Prostate gland (tissue), 2 donors: ENCODE measurements around the gene YRDC. TPM values are rescaled to one million over a fixed set of nuclear protein-coding genes. Genes with fewer than 3 reads are reported as not detected.

Experiments used
- DNase-seq: peaks from one replicate; pipeline ENCODE4 v3.0.0-alpha.2; 2019; ENCODE audit warnings: low spot score
- H3K27ac ChIP-seq, 2 donors: fragments of 200-600 bp; sonication (generic); 2 replicates each; pipeline ENCODE4 v1.5.1; 2017 to 2019
- H3K27me3 ChIP-seq: fragments of 200-600 bp; sonication (generic); replicated peaks from 2 replicates; pipeline ENCODE4 v1.5.1; 2019; ENCODE audit not compliant: insufficient read depth
- H3K36me3 ChIP-seq, 2 donors: fragments of 200-600 bp; sonication (generic); 1 replicate in 1 of 2; 2 replicates in 1 of 2; pipeline versions ENCODE4 v1.5.1 to v1.8.1; 2017 to 2019
- H3K4me1 ChIP-seq: fragments of 200-600 bp; sonication (generic); replicated peaks from 2 replicates; pipeline ENCODE4 v1.5.1; 2019
- H3K4me3 ChIP-seq, 2 donors: fragments of 200-600 bp; sonication (generic); 2 replicates each; pipeline ENCODE4 v1.5.1; 2017 to 2019
- H3K9me3 ChIP-seq: fragments of 200-600 bp; sonication (generic); 2 replicates; pipeline ENCODE4 v1.5.1; 2017
- POLR2A ChIP-seq: fragments of 450-650 bp; IDR thresholded peaks from one replicate; pipeline ENCODE4 v1.6.1; 2016; ENCODE audit warnings: antibody characterized with exemption, mild to moderate bottlenecking
- POLR2AphosphoS5 ChIP-seq: sonication (generic); formaldehyde crosslinking; IDR thresholded peaks from one replicate; pipeline ENCODE4 v1.6.1; 2017; ENCODE audit warnings: antibody characterized with exemption
- WGBS: methylation state at CpG from one replicate; pipeline ENCODE4 v1.1.5; 2018; 5-methylcytosine and 5-hydroxymethylcytosine counted together
- intact Hi-C: fragments of 100-400 bp; cut with DNase I; formaldehyde crosslinking; loops from one replicate; pipeline ENCODE4 v1.14.2; 2022
- total RNA-seq, 2 donors: library from RNA; depleted of rRNA; stranded (reverse); fragments of >200 nt; gene quantifications; one replicate each; pipeline ENCODE4 v1.1.0, GENCODE V29; 2016
- TF ChIP-seq, protein P1 (sequence below), 4 experiments: fragments of 200-600 bp in 2 of 4; fragments of 450-650 bp in 2 of 4; sonication (generic) in 2 of 4; IDR thresholded peaks; 1 replicate in 3 of 4; 2 replicates in 1 of 4; pipeline ENCODE4 v1.5.1; 2016 to 2019; ENCODE audit warnings: antibody characterized with exemption in 4 of 4, mild to moderate bottlenecking in 2 of 4, moderate library complexity in 2 of 4

Gene YRDC
- total RNA-seq, 2 donors from 2014 or later: 23.7 to 33.5 TPM

DNA sequence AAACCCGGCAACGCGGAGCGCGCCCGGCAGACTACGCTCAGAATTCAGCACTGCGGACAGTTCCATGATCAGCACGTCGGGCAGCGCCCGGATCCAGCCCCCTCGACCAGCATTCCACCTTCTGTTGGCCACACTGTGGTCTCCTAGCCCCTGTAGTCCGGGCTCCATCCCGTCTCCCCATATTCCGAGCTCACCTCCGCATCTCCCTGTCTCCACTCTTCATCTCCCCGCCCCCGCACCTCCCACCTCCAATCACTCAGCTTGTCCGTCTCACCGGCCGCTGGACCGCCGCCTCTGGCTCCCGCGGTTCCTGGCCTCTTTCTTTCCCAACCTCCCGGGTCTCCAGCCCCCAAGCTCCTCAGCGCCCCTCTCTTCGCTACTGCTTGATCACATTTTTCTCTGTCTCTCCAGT is 43.6 kb downstream of the YRDC start:
- Histone ChIP-seq H3K4me3 (no peak overlapping the region), H3K27ac (no peak overlapping the region), H3K9me3 (no peaks in the 10 kb centered on the region), H3K36me3 (no peaks in the 10 kb centered on the region), H3K27me3 (peaks cover 31% of the 10 kb centered on the region), H3K4me1 (no peaks in the 10 kb centered on the region)
- 7% methylated on average over 22 of the region's 29 CpGs for WGBS
- no peak for DNase-seq
- no peak for TF ChIP-seq POLR2AphosphoS5
- TF ChIP-seq POLR2A: no peak
- TF ChIP-seq, protein P1, sequence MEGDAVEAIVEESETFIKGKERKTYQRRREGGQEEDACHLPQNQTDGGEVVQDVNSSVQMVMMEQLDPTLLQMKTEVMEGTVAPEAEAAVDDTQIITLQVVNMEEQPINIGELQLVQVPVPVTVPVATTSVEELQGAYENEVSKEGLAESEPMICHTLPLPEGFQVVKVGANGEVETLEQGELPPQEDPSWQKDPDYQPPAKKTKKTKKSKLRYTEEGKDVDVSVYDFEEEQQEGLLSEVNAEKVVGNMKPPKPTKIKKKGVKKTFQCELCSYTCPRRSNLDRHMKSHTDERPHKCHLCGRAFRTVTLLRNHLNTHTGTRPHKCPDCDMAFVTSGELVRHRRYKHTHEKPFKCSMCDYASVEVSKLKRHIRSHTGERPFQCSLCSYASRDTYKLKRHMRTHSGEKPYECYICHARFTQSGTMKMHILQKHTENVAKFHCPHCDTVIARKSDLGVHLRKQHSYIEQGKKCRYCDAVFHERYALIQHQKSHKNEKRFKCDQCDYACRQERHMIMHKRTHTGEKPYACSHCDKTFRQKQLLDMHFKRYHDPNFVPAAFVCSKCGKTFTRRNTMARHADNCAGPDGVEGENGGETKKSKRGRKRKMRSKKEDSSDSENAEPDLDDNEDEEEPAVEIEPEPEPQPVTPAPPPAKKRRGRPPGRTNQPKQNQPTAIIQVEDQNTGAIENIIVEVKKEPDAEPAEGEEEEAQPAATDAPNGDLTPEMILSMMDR (IDR thresholded peaks at IDR 0.05): no peak
- intact Hi-C loops: no loop called here

DNA sequence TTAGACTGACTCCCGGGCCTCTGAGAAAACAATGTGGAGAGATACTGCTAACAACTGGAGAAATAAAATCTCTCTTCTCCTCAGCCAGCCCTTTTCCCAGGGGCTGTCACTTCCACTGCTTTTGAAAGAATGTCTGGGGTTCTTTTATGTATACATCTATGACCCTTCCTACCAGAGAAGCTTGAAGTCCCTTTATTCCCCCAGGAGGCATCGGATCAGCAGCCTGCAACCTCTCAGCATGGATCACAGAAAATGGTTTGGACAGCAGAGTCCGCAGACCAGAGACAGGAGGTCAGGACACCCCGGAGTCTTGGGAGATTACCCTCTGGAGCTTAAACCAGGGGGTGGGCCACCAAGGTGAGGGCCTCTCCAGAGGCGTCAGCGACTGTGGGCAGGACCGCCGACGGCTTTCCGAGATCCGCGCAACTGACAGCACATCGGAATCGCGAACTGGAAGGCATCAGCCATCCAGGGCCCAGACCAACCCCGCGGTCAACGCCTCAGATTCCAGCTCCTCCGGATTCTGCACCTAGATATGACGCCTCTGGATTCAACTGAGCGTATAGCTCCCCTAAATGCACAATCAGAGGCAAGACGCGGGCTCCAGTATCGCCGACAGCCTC is 44.1 kb downstream of the YRDC start:
- no peak overlapping the region for H3K4me3 ChIP-seq
- 16% methylated on average over 10 of the region's 25 CpGs for WGBS
- no peak for TF ChIP-seq POLR2A
- TF ChIP-seq, protein P1 (IDR thresholded peaks at IDR 0.05): no peak
- no peak for TF ChIP-seq POLR2AphosphoS5
- H3K27me3 ChIP-seq: peaks cover 31% of the 10 kb centered on the region
- intact Hi-C loops: no loop called here
- no peak overlapping the region for H3K27ac ChIP-seq
- DNase-seq: no peak
- H3K36me3 ChIP-seq: no peaks in the 10 kb centered on the region
- no peaks in the 10 kb centered on the region for H3K4me1 ChIP-seq
- no peaks in the 10 kb centered on the region for H3K9me3 ChIP-seq

DNA sequence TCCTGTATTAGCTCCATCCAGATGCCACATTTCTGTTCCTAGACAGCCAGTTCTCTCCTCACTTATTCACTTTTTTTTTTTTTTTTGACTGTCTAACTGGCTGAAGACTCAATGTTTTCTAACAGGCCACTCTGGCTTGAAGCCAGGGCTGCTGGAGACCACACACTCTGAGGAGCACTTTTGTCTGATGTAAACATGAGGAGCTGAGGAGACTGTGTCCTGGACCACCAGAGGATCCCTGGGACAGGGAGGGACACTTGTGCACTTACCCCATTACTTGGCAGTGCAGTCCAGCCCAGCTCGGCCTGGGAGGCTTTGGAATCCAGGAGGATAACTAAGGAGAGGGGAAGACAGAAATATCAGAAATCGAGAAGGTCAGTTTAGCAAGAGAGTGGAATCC is 45.5 kb downstream of the YRDC start:
- DNase-seq: no peak
- H3K27me3 ChIP-seq: peaks cover 33% of the 10 kb centered on the region

DNA sequence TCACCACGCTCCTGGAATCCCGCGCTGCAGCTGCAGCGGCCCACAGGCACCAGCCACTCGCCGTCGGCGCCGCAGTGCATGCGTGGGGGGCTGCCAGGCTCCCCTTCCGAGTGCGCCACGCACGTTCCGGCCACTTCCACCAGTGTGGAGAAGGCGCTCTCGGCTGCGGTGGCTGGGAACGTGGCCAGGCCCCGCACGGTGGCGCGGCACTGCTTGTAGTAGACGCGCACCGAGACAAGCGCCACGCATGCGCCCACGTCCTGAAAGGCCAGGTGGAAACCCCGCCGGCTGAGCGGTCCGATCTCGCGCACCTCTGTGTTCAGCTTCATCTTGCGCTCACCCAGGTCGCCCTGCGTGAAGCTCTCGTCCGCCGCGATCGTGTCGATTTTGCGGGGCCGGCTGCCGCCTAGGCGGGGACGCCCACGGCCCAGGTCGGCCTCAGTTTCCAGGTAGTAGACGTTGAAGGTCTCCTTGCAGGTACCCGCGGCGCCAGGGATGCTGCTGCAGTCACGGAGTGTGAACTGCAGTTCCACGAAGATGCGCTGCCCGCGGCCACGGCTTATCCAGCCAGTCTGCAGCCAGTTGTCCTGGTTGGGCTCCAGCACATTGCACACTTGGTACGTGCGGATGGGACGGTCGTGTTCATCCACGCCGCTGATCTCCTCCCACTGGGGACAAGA is 46.5 kb downstream of the YRDC start:
- Histone ChIP-seq H3K36me3 (no peaks in the 10 kb centered on the region), H3K27me3 (peaks cover 33% of the 10 kb centered on the region), H3K4me1 (no peaks in the 10 kb centered on the region), H3K27ac (no peak overlapping the region), H3K9me3 (no peaks in the 10 kb centered on the region), H3K4me3 (no peak overlapping the region)
- 49% methylated on average over 54 of the region's 68 CpGs for WGBS
- TF ChIP-seq POLR2A: no peak
- no peak for TF ChIP-seq POLR2AphosphoS5
- TF ChIP-seq, protein P1 (IDR thresholded peaks at IDR 0.05): no peak
- intact Hi-C loops: no loop called here
- no peak for DNase-seq

More for the DNA sequence above, 45.5 kb downstream of the YRDC start:
- no peak overlapping the region for H3K27ac ChIP-seq
- intact Hi-C loops: no loop called here
- H3K9me3 ChIP-seq: no peaks in the 10 kb centered on the region
- 68% methylated on average over 2 of the region's 2 CpGs for WGBS
- TF ChIP-seq, protein P1 (IDR thresholded peaks at IDR 0.05): no peak
- TF ChIP-seq POLR2A: no peak
- no peak overlapping the region for H3K4me3 ChIP-seq
- no peaks in the 10 kb centered on the region for H3K36me3 ChIP-seq
- no peaks in the 10 kb centered on the region for H3K4me1 ChIP-seq

DNA sequence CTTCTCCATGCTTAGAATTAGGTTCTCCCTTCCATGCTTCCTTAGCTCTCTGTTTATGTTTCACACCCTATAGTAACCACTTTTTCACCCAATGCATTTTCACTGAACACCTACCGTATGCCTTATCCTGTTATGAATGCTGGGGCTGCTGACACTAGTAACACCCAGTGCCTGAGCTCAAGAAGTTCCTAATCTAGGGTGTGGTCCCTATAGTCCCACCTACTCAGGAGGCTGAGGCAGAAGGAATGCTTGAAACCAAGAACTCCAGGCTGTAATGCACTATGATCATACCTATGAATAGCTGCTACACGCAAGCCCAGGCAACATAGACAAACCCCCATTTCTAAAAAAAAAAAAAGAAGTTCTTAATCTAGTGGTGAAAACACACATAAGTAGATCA is 48.6 kb downstream of the YRDC start:
- Histone ChIP-seq H3K36me3 (no peaks in the 10 kb centered on the region), H3K4me1 (no peaks in the 10 kb centered on the region), H3K27ac (no peak overlapping the region), H3K27me3 (peaks cover 25% of the 10 kb centered on the region), H3K4me3 (no peak overlapping the region), H3K9me3 (no peaks in the 10 kb centered on the region)
- DNase-seq: no peak
- TF ChIP-seq, protein P1 (IDR thresholded peaks at IDR 0.05): no peak
- TF ChIP-seq POLR2AphosphoS5 (no peak), POLR2A (no peak)
- intact Hi-C loops: no loop called here
- 81% methylated on average over 2 of the region's 2 CpGs for WGBS
